Subcutaneous adipose tissue (tissue), 4 donors: Measurements from ENCODE around the gene RAPGEF1. TPM values are rescaled to one million over a fixed set of nuclear protein-coding genes. Genes with fewer than 3 reads are reported as not detected.

ENCODE experiments used
- total RNA-seq, 4 donors: library from RNA; depleted of rRNA; stranded (reverse); fragments of >200 nt; gene quantifications; one replicate each; pipeline ENCODE4 v1.1.0, GENCODE V29; 2016
- TF ChIP-seq, protein P1 (sequence below): fragments of 450-650 bp; IDR thresholded peaks from one replicate; pipeline ENCODE4 v1.5.1; 2016; ENCODE audit warnings: low read depth, mild to moderate bottlenecking, control low read depth, antibody characterized with exemption, moderate library complexity

Gene RAPGEF1
- total RNA-seq, 4 donors from 2014 or later = 47.1 to 79.5 (median 61.4) TPM

- TF ChIP-seq, protein P1, sequence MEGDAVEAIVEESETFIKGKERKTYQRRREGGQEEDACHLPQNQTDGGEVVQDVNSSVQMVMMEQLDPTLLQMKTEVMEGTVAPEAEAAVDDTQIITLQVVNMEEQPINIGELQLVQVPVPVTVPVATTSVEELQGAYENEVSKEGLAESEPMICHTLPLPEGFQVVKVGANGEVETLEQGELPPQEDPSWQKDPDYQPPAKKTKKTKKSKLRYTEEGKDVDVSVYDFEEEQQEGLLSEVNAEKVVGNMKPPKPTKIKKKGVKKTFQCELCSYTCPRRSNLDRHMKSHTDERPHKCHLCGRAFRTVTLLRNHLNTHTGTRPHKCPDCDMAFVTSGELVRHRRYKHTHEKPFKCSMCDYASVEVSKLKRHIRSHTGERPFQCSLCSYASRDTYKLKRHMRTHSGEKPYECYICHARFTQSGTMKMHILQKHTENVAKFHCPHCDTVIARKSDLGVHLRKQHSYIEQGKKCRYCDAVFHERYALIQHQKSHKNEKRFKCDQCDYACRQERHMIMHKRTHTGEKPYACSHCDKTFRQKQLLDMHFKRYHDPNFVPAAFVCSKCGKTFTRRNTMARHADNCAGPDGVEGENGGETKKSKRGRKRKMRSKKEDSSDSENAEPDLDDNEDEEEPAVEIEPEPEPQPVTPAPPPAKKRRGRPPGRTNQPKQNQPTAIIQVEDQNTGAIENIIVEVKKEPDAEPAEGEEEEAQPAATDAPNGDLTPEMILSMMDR = no peak
These were observed 73.8 kb downstream of the RAPGEF1 start for GRCh38 chr9:131666029-131666428.

DNA sequence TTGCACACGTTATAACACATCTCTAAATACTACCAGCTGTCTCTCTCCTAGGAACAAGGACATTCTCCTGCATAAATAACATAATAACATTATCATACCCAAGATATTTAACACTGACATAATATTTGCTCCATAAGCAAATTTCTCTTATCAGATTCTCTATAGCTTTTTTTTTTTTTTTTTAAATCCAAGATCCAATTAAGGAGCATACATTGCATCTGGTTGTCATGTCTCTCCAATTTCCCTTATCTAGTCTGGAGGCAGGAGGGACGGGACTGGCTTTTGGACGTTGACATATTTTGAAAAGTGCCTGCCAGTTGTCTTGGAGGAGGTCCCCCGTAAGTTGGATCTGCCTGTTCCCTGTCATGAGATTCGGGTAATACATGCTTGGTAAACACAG, 76.6 kb downstream of the RAPGEF1 start:
- TF ChIP-seq, protein P1 = no peak

DNA sequence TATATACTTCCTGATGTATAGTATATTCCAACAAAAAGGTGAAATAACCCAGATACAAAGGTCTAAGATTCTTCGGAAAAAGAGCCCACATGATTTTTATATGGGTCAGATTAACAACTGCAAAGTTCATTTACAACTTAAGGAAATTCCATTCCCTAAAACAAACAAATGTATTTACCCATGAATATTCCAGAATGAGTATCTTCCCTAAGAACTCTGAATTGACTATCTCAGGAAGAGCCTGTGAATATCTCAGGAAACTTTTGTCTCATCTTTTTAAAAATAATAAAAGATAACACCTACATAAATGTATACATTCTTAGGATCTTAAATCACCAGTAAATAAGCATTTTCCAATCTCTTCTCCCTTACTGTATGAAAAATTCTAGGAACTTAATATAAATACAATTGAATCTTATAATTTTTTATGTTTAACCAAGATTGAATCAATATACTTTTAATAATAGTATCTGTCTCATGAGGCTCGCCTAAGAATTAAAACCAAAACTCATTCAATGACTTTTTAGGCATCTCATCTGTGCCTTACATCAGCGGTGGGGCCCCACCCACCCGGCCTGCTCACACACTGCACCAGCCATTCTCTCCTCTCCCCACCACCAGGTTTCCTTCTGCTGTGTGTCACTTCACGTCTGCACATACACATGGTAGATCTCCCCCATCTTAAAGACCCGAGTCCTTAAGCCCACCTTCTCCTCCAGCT, 78.1 kb downstream of the RAPGEF1 start:
- TF ChIP-seq, protein P1 = no peak

GRCh38 chr9:131660466-131661405, 79.1 kb downstream of the RAPGEF1 start:
- TF ChIP-seq, protein P1 = no peak

DNA sequence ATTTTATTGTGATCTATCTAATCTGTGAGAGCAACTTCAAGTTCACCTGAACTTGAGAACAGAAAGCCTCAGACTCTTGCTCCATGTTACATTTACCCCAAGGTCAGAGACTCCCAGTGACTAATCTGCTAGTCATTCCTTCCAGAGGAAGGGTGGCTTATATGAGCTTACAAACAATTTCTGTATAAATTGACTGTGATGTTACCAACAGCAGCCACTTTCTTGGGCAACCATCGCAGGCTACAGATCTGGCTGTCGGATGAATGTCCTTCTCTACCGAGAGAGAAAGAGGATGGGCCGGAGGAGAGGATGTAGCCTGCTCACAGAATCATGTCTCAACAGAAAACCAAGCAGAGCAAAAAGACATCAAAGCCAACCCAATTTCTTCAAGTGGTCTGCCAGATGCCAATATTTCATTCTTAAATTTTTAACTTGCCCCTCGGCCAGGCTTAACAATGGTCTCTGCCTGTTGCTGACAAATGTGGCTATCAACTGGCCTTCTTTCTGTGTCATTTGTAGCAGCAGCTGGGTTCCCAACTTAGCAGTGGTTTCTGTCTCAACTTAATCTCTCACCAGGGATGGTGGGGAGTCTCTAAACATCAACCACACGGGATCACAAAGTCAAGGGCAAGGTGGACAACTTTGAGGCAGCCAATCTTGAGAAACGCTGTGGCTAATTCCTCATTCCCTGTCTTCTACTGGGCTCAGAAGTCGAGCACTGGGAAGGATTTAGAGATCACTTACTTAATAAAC, 81.3 kb downstream of the RAPGEF1 start:
- TF ChIP-seq, protein P1 = no peak

- TF ChIP-seq, protein P1 = no peak
These were observed 81.9 kb downstream of the RAPGEF1 start for GRCh38 chr9:131657940-131658339.
